Measurements from ENCODE around the gene ATF6.

The ATF6 gene

DNA sequence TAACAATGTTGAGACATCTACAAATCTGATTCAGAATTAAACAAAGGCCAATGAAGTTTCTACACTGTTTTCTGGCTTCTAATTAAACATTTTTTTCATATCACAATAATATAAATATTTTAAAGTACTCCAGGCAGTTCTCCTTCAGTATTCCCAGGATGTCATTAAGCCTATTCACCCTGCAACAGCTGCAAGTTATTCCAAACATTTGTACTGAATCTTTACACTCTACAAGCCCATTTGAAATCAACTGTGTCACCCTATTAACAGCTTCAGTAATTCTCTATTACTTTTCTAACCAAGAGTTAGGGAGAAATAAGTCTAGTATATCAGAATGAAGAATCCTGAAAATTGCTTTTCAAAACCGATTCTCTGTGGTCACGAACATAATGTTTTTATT is 133.0 kb downstream of the ATF6 start:
- DNase-seq (ENCODE audit: low spot score): no peak

DNA sequence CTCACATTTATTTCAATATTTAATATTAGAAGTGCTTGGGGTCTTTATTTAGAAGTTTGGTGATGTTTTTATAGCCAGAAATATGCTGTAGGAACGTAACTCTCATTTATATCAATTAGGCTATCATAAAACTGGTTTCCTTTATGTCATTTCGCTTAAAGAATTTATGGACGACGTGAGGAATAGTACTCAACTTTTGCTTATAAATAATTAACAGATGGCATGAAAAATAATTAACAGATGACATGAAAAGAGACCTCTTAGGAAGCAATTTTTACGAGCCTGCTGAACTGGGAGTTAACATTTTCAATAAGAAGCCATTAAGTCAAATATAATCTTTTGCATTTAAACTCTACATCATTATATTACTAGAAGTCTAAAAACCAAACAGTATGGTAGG is 134.0 kb downstream of the ATF6 start:
- DNase-seq (ENCODE audit: low spot score): no peak

DNA sequence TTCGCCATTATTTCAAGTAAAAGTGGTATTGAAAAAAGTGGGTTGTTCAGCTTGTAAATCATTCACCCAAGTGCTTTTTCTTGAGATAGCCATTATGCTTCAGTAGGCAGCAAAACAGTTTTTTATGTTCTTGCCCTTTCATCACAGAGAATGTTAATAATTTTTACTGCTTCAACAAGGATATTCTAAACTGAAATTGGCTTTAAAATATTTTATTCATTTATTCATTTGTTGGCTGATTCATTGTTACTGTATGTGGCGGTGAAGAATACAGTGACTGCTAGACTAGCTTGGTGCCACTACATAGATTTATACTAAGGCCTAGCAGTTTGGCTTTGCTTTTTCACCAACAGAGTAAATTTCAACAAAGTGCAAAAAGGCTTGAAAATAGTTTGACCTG is 136.1 kb downstream of the ATF6 start:
- no peak for DNase-seq (ENCODE audit: low spot score)

DNA sequence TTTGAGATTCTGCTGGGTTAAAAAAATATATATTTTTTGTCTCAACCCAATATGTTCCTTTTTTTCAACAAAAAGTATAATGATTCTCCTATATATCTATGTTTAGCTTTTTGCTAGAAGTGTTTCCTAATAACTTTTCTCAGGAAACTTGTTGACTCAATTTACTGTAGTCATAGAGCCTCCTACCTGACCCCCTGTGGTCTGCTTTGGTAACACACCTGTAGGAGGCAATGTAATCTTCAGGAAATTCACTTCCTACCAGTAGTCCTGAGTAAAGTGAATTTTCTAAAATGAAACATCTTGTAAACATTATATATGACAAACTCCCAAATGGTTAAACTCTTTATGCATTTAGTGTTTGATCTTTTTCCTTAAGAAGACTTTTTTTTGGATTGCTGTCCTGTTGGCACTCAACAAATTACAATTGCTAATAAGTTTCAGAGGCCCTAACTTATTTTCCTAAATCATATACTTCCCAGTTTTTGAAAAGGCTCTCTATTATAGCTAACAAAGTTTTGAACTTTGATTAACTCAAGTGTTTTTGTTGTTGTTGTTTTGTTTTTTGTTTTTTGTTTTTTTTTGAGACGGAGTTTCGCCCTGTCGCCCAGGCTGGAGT is 139.3 kb downstream of the ATF6 start:
- peak; percentile 50 for DNase-seq (ENCODE audit: low spot score)

DNA sequence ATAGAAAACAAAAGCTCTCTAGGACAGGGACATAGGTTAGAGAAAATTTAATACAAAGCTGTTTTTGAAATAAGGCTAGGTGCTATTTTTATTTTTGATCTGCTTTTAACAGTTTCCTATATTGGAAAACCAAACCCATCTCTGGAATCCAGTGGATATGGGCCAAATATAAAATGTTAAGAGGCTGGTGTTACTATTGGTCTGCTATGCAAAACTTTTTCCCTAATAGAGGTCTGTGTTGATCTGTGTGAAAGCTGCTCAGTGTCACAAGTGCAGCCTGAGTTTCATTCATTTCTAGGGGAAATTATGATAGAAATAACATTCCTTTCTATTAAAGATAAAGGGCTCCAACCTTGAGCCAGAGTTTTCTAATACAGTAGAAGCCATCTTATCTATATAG is 141.1 kb downstream of the ATF6 start:
- no peak for DNase-seq (ENCODE audit: low spot score)

GRCh38 chr1:161908264-161908663 is 142.1 kb downstream of the ATF6 start:
- DNase-seq (ENCODE audit: low spot score): no peak

GRCh38 chr1:161910604-161911003 is 144.5 kb downstream of the ATF6 start:
- no peak for DNase-seq (ENCODE audit: low spot score)

DNA sequence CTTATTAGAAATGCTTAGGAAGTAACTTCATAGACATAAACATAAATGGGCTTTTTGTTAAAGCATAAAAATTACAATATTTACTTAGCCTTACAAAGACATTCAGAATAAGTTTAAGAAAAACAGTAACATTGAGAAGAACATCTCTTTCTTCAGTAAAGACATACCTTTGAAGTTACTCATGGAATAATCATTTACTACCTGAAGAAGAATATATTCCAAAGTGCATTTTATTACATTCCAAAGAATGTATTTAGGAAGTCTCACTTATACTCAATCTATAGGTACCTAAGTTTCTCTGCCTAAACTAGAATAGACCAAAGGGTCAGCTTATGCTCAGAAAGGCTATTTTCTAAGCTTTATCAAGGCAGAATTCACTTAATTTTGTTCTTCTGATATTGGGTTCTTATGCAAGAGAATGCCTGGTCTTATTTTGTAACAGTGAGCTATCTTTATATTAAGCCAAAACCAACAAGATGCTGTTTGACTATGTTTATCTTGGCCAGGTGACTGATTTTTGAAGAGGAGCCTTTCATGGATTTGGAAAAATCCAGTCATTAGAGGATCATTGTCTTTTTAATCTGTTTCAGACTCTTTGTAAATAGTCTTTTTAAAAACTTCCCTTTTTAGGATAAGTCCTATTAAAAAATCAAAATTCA is 147.5 kb downstream of the ATF6 start:
- DNase-seq (ENCODE audit: low spot score): no peak

GRCh38 chr1:161914595-161914994 is 148.5 kb downstream of the ATF6 start:
- DNase-seq (ENCODE audit: low spot score): no peak

GRCh38 chr1:161915051-161915503 is 149.0 kb downstream of the ATF6 start:
- no peak for DNase-seq (ENCODE audit: low spot score)

GRCh38 chr1:161915978-161916377 is 149.9 kb downstream of the ATF6 start:
- no peak for DNase-seq (ENCODE audit: low spot score)

DNA sequence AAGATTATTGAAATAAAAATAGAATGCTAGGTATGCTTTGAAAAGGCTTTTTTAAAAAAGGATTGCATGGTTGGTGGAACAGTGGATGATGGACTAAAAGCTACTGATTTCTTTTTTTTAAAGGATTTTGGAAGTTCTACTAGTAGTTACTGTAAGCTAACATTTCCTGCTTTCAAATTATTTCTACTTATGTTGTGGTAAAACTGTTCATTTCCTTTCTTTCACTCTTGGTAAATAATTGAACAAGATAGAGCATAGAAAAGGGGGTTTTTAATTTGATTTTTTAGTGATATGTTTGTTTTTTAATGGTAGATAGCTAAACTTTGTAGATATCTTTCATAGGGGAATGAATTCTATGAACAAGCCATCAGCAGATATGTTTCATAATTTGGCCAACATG is 153.1 kb downstream of the ATF6 start:
- DNase-seq (ENCODE audit: low spot score): no peak

GRCh38 chr1:161921491-161921890 is 155.4 kb downstream of the ATF6 start:
- no peak for DNase-seq (ENCODE audit: low spot score)

DNA sequence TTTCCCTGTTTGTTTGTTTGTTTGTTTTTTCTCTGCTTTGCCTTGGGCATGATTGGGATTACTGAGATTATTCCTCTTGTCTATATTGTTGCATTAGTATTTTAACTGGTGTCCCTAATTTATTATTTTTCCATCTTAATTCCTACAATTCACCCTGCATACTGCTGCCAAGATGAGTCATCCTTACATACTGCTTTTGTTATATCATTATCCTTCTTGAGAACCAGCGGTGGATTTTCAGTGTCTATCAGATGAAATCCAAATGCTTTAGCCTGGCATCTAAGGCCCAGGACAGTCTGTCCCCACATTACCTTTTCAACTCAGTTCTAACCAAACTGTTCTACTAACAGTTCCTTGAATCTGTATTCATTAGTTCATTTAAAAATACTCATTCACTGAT is 155.9 kb downstream of the ATF6 start:
- no peak for DNase-seq (ENCODE audit: low spot score)

DNA sequence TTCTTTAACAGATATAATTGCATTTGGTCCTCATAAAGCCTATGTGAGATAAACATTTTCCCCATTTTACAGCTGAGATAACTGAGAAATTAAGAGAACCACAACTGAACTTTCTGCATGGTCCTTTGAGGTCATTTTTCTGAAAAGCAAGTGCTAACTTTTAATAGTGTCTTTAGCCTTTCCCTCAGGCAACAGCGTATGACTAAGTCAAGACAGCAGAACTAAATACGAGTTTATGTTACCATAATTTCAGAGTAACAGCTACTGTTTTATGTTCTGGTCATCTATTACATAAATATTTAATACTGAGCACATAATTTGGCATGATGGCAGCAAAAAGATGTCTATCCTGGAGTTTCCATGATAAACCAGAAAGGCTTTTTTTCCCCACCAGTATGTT is 161.9 kb downstream of the ATF6 start:
- DNase-seq (ENCODE audit: low spot score): no peak

- no peak for DNase-seq (ENCODE audit: low spot score)
Observed at GRCh38 chr1:161929137-161929536, 163.0 kb downstream of the ATF6 start.

GRCh38 chr1:161930064-161930463 is 163.9 kb downstream of the ATF6 start:
- no peak for DNase-seq (ENCODE audit: low spot score)

- DNase-seq (ENCODE audit: low spot score): no peak
Observed at GRCh38 chr1:161932668-161933067, 166.5 kb downstream of the ATF6 start.

DNA sequence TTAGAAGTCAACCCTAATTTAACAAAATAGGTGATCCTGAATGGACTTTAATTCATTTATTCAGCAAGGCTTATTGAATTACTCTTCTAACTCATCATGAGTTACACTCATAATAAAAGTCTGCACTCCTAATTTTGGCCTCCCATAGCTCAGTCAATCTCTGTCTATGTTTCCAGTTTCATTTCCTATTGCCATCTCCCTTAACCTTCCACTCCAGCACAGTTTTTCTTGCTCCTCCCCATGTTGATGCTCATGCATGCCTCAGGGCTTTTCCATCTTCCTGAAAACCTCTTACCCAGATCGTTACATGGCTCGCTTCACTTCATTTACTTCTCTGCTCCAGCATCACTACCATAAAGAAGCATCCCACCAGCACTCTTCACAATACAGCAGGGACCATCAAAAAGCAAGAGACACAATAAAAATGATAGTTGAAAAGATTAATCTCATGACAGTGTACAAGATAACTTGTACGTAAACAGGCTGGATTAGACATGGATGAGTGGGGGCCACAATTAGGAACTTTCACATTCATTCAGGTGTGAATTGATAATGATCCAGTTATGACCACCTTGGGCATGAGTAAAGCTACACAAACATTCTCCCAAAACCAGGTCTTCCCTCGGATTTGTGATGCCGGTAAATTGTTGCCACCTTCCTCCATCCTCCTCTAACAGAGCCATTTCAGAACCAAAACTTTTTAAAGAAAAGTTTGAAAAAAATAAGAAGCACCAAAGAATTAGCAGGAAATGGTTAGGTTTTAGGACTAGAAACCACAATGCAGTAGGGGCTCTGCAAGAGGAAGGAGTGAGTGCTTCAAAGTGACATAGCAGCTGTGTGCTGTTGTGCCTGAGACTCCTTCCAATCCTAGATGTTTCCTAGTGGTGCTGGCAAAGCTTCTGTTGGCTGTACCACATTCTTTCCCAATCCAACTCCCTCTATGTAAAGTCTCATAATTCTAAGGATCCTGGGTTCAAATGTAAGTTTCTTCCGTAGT is 167.8 kb downstream of the ATF6 start:
- no peak for DNase-seq (ENCODE audit: low spot score)

DNA sequence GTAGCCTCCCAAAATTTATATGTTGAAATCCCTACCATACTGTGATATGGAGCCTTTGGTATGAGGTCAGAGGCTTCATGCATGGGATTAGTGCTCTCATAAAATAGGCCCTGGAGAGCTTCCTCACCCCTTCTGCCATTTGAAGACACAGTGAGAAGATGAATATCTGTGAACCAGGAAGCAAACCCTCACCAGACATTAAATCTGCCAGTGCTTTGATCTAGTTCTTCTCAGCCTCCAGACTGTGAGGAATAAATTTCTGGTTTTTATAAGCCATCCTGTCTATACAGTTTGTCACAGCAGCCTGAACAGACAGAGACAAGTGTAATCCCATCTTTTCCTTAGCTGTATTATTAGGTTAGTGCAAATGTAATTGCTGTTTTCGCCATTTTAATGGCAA is 169.1 kb downstream of the ATF6 start:
- no peak for DNase-seq (ENCODE audit: low spot score)

GRCh38 chr1:161936786-161937185 is 170.7 kb downstream of the ATF6 start:
- DNase-seq (ENCODE audit: low spot score): no peak

- no peak for DNase-seq (ENCODE audit: low spot score)
Observed at GRCh38 chr1:161940866-161941591, 174.9 kb downstream of the ATF6 start.
